Measurements from ENCODE around the gene CHERP.

CHERP gene

GRCh38 chr19:16530540-16531379 is 11.5 kb downstream of the CHERP start:
- Histone ChIP-seq H3K4me3 (ENCODE audit: severe bottlenecking) (no peak overlapping the region), H3K4me1 (ENCODE audit: insufficient read depth, poor library complexity, severe bottlenecking) (no peaks in the 10 kb centered on the region), H3K36me3 (ENCODE audit: low read depth) (peaks cover 79% of the 10 kb centered on the region), H3K27ac (ENCODE audit: poor library complexity, severe bottlenecking) (no peak overlapping the region), H3K9me3 (ENCODE audit: severe bottlenecking) (no peaks in the 10 kb centered on the region), H3K27me3 (ENCODE audit: insufficient read depth, poor library complexity, severe bottlenecking) (no peaks in the 10 kb centered on the region)
- no peak for TF ChIP-seq CTCF (IDR thresholded peaks at IDR 0.05; ENCODE audit: poor library complexity, severe bottlenecking)
- ATAC-seq (ENCODE audit: low read depth) (no peak), DNase-seq (ENCODE audit: low spot score) (peak; percentile 56)

GRCh38 chr19:16529466-16530144 is 12.6 kb downstream of the CHERP start:
- H3K27ac ChIP-seq (ENCODE audit: poor library complexity, severe bottlenecking), result no peak overlapping the region
- no peaks in the 10 kb centered on the region for H3K4me1 ChIP-seq (ENCODE audit: insufficient read depth, poor library complexity, severe bottlenecking)
- H3K27me3 ChIP-seq (ENCODE audit: insufficient read depth, poor library complexity, severe bottlenecking), result no peaks in the 10 kb centered on the region
- TF ChIP-seq CTCF (IDR thresholded peaks at IDR 0.05; ENCODE audit: poor library complexity, severe bottlenecking), result no peak
- peaks cover 87% of the 10 kb centered on the region for H3K36me3 ChIP-seq (ENCODE audit: low read depth)
- H3K4me3 ChIP-seq (ENCODE audit: severe bottlenecking), result no peak overlapping the region
- H3K9me3 ChIP-seq (ENCODE audit: severe bottlenecking), result no peaks in the 10 kb centered on the region
- ATAC-seq (ENCODE audit: low read depth), result no peak
- no peak for DNase-seq (ENCODE audit: low spot score)

DNA sequence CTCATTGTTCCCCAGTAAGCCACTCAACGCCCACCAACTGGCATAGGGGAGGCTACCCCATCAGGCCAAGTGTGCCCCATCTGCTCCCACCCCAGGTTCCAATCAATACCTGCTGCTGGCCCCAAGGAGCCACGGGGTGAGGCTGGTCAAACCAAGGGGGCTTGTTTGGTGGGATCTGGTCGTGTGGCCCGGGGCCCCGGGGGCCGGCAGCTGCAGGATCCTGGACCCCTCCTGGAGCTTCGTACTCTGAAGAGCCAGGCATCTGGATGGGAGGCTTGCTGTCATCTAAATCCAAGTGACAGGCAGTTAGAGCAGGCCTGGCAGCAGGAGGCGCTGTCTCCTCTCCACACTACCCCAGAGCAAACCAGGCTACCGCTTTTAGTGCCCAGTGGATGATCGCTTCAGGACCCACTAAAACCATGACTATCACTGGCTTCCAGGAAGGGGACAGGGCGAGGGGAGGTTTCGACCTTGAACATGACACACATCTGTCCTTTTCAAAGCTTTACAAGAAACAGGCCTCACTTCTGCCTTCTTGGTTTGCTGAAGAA is 14.2 kb downstream of the CHERP start:
- Histone ChIP-seq H3K4me3 (ENCODE audit: severe bottlenecking) (no peak overlapping the region), H3K36me3 (ENCODE audit: low read depth) (peaks cover 89% of the 10 kb centered on the region), H3K27ac (ENCODE audit: poor library complexity, severe bottlenecking) (no peak overlapping the region), H3K27me3 (ENCODE audit: insufficient read depth, poor library complexity, severe bottlenecking) (no peaks in the 10 kb centered on the region), H3K4me1 (ENCODE audit: insufficient read depth, poor library complexity, severe bottlenecking) (no peaks in the 10 kb centered on the region), H3K9me3 (ENCODE audit: severe bottlenecking) (no peaks in the 10 kb centered on the region)
- TF ChIP-seq CTCF (IDR thresholded peaks at IDR 0.05; ENCODE audit: poor library complexity, severe bottlenecking), result peak; percentile 31
- ATAC-seq (ENCODE audit: low read depth) (no peak), DNase-seq (ENCODE audit: low spot score) (no peak)

DNA sequence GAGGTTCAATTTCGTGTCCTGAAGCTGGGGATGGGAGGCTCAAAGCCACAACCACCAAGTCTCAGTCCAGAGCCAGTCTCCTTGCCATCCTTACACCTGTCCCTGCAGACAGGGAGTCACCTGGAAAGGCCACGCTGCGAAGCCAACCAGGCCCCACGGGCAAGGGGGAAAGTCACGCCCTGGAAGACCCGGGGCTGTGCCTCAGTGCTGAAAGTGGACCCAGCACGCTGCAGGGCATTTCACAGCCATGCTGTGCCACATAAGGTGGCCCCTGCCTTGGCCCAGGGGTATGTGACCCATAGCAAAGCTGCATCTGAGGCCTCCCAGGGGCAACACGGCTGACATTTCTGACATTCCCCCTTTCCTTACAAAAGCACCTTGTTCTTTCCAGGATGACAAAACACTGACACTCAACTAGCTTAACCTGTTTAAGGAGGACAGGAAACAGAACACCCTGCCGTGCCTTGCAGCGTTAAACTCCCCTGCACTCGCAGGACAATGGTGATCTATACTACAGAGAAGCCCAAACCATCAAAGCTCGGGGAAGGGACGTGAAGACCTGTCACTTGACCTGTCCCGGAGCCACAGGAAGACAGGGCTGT is 14.8 kb downstream of the CHERP start:
- DNase-seq (ENCODE audit: low spot score) (no peak), ATAC-seq (ENCODE audit: low read depth) (no peak)
- no peak for TF ChIP-seq CTCF (IDR thresholded peaks at IDR 0.05; ENCODE audit: poor library complexity, severe bottlenecking)
- Histone ChIP-seq H3K36me3 (ENCODE audit: low read depth) (peaks cover 90% of the 10 kb centered on the region), H3K4me1 (ENCODE audit: insufficient read depth, poor library complexity, severe bottlenecking) (no peaks in the 10 kb centered on the region), H3K4me3 (ENCODE audit: severe bottlenecking) (no peak overlapping the region), H3K27me3 (ENCODE audit: insufficient read depth, poor library complexity, severe bottlenecking) (no peaks in the 10 kb centered on the region), H3K9me3 (ENCODE audit: severe bottlenecking) (no peaks in the 10 kb centered on the region), H3K27ac (ENCODE audit: poor library complexity, severe bottlenecking) (no peak overlapping the region)

Measured in RWPE2 (cell line).